ELR (cell line): Measurements from ENCODE around the gene ADAM23.
"Not testable (repeated sequence)": the region's sequence is repeated elsewhere in the genome, so short reads cannot be mapped to it uniquely, and the experiment has no call there.

Experiments used
- DNase-seq: peaks from one replicate; pipeline ENCODE4 v3.0.0-alpha.2; 2015; ENCODE audit warnings: low read depth

Gene ADAM23, protein sequence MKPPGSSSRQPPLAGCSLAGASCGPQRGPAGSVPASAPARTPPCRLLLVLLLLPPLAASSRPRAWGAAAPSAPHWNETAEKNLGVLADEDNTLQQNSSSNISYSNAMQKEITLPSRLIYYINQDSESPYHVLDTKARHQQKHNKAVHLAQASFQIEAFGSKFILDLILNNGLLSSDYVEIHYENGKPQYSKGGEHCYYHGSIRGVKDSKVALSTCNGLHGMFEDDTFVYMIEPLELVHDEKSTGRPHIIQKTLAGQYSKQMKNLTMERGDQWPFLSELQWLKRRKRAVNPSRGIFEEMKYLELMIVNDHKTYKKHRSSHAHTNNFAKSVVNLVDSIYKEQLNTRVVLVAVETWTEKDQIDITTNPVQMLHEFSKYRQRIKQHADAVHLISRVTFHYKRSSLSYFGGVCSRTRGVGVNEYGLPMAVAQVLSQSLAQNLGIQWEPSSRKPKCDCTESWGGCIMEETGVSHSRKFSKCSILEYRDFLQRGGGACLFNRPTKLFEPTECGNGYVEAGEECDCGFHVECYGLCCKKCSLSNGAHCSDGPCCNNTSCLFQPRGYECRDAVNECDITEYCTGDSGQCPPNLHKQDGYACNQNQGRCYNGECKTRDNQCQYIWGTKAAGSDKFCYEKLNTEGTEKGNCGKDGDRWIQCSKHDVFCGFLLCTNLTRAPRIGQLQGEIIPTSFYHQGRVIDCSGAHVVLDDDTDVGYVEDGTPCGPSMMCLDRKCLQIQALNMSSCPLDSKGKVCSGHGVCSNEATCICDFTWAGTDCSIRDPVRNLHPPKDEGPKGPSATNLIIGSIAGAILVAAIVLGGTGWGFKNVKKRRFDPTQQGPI

DNA sequence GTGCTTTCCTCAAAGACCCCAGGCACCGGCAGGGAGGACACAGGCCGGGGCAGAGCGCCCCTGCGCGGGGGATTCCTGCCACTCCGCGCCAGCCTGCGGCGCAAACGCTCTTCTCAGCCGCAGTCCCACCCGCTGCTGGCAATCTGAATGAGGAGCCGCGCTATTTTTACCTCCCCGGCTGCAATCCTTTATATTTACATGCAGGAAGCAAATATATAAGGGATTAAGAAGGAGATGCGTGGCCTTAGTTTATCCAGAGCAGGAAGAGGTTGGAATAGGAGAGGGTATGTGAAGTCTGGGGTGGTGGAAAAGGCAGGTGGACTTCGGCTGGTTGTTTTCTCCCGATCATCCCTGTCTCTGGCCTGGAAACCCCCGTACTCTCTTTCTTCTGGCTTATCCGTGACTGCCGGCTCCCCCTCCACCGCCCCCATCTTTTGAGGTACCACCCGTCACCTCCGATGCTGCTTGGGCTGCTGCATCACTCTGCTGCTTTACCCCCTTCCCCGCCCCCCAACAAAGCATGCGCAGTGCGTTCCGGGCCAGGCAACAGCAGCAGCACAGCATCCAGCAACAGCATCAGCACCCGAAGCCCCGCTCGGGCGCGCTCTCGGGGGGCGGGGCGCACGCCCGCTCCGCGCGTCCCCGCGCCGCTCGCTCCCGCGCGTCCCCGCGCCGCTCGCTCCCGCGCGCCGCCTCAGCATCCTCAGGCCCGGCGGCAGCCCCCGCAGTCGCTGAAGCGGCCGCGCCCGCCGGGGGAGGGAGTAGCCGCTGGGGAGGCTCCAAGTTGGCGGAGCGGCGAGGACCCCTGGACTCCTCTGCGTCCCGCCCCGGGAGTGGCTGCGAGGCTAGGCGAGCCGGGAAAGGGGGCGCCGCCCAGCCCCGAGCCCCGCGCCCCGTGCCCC lies at the start of gene ADAM23:
Gene ADAM23 (plus strand): TSS at position 700 of the 902 bp plus-strand sequence. CDS start 335 bp downstream, outside the sequence.
- DNase-seq: peak; percentile 60

DNA sequence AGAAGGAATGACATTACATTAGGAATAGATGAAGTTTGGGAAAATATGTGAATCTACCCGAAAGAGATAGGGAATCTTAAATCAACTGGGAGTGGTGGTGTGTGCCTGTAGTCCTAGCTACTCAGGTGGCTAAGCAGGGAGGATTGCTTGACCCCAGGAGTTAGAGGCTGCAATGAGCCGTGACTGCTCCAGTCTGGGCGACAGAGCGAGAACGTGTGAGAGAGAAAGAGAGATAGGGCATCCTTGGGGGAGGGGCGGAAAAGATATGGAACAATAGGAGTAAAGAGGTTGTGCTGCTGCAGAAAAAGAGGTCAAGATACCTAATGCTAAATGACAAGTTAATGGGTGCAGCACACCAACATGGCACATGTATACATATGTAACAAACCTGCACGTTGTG lies 47.1 kb upstream of the ADAM23 start:
- no peak for DNase-seq

DNA sequence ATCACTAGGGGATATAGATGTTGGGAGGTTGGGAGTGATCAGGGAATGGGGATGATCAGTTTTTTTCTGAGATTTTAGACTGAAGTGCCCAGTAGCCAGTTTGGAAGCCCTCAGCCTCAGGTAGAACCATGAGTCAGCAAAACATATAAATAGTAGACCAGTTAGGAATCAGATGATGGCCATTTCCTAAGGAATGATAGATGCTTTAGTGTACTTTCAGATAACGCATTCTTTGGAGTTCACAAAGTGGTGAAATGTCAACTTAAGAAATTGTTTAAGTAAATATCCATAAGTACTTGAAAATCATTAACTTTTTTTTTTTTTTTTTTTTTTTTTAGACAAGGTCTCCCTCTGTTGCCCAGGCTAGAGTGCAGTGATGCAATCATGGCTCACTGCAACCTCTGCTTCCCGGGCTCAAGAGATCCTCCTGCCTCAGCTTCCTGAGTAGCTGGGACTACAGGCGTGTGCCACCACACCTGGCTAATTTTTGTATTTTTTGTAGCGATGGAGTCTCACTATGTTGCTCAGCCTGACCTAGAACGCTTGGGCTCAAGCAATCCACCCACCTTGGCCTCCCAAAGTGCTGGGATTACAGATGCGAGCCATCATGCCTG lies 40.3 kb upstream of the ADAM23 start:
- DNase-seq: not testable (repeated sequence)

DNA sequence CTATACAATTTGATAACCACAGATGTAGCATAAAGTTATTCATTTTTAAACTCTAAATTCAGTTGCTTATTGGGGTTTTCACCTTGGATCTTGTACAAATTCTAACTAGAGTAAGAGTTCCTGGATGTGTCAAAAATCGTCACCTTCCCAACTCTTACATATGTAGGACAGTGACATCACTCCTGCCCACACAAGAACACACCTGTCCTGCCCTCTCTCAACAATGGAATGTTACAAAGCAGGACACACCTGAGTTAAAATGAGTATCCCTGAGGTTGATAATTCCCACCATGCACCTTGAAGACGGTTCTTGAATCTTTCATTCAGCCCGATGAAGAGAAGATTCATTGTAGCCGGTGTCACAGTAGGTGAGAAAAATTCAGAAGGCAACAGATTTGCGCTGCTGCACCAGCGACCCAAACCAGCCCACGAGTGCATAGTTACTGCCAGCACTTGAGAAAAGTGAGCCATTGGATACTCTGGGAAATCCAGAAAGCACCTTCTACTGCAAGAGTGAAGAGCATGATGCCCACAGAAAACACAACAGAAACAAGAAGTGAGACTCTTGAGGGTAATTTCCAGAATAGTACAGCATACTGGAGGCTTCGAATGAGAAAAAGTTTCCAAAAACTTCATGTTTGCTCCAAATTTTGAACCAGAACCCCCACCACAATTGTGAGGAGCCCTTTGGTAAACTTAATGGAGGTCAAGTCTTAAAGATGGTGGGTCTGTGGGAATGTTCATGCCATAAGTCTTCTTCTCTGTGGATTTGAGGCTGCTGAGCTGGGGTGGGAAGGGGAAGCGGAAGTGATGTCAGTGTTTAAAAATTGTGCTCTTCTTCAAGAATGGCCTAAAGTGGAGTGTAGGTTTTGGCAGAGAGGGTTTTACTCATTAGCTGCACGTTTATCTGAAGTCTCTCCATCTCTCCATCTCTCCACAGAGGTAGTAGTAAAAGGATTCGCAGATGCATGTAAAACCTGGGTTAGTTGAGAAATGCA lies 34.7 kb upstream of the ADAM23 start:
- no peak for DNase-seq

DNA sequence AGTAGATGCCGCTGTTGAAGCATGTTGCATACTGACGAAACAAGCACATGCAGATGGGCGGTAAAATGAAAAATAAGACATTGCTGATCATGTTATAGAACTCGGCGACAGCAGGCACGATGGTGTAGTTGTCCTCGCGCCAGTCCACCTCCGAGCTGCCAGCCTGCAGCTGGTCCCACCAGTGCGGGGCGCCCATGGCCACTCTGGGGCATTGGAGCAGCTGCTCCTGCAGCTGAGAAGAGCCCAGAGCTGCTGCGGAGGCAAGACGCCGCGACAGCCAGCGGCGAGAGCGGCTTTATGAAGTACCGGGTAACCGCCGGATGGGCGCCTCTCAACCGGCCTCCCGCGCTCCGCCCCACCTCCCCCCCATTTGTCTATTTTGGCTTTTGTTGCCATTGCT lies 32.6 kb upstream of the ADAM23 start:
- DNase-seq: no peak

GRCh38 chr2:206415618-206416243 lies 27.6 kb upstream of the ADAM23 start:
- no peak for DNase-seq

GRCh38 chr2:206418968-206419367 lies 24.4 kb upstream of the ADAM23 start:
- no peak for DNase-seq

GRCh38 chr2:206420721-206421120 lies 22.6 kb upstream of the ADAM23 start:
- DNase-seq: no peak

- no peak for DNase-seq
These were observed 20.8 kb upstream of the ADAM23 start for GRCh38 chr2:206422493-206422892.

DNA sequence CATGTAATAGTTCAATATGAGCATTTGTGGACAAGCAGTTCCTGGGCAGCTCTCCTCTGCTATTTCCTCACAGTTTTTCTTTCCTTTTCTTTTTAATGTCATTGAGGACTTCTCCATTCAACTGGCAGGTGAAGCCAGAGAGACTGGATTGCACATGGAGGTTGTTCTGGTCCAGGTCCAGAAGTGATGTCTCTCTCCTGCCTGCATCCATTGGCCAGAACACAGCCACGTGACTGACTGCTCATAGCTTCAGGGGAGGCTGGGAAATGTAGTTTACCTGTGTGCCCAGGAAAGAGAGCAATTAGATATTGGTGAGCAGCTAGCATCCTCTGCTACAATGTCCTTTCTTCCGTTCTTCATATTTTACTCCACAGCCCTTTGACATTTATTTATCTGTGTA lies 20.2 kb upstream of the ADAM23 start:
- peak; percentile 17 for DNase-seq

GRCh38 chr2:206424134-206424533 lies 19.2 kb upstream of the ADAM23 start:
- no peak for DNase-seq

DNA sequence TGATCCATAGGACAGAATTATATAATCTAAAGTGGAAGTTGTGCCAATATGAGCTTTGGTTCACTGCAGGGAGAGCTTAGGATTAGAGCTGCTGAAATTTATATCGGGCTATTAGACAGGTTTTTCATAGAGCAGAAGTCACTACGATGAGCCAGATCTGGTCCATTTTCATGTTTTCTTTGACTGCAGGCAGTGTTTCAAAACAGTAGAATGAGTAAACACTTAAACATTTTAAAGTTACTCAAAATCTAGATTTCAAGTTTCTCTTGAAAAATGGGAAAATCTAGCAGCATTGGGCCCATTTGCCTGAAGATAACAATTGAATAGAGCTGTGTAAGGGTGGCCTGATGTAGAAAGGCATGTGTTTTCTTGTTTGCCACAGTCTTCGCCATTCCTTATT lies 14.5 kb upstream of the ADAM23 start:
- DNase-seq: no peak

GRCh38 chr2:206430452-206430851 lies 12.9 kb upstream of the ADAM23 start:
- DNase-seq: no peak

- no peak for DNase-seq
These were observed 11.9 kb upstream of the ADAM23 start for GRCh38 chr2:206431439-206431838.

- no peak for DNase-seq
These were observed 10.9 kb upstream of the ADAM23 start for GRCh38 chr2:206432193-206433082.

GRCh38 chr2:206433190-206433589 lies 10.1 kb upstream of the ADAM23 start:
- no peak for DNase-seq

- no peak for DNase-seq
These were observed 9.6 kb upstream of the ADAM23 start for GRCh38 chr2:206433686-206434085.

DNA sequence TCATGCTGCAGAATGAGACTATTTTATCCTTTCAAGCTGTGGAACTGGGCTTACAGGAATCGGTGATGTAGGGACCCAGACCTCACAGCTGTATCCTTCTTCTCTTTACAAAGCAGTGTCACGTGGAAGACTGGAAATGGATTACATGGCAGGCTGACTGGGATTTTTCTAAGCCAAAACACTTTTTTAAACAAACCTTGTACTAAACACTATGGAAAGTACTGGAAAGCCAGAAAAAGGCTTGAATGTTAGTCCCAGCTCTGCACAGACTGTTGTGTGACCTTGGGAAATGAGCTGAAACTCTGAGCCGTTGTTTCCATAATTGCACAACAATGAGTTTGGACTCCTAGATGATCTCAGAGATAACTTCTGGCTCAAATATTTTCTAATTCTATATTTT lies 7.6 kb upstream of the ADAM23 start:
- DNase-seq: no peak

DNA sequence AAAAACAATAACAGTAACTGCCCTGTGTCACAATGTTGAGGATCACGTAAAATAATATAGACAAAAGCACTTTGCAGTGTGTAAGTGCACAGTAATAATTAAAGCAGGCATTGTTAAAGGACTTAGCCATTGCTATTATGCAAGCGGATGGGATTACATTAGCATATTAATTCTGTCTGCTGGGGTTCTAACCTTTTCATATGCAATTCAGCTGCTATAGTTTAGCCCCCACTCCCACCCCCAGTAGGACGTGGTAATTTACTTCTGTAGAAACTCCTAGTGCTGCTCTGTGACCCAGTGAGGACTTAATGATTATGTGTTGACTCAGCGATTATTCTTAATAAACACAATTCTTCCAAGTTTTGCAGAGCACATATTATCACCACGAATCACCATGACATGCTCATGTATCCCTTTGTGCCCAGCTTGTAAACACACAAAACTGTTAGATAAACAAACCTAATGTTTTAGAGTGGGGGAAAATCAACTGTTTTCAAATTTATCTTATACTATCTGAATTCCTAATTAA lies 5.1 kb upstream of the ADAM23 start:
- no peak for DNase-seq
